Left lobe of liver (tissue), 2 donors: ENCODE data around the gene SKOR1. TPM values are rescaled to one million over a fixed set of nuclear protein-coding genes. Genes with fewer than 3 reads are reported as not detected.

Experiments
- ATAC-seq: fragments of 200-7000 bp; cut with Tn5 transposase; one replicate; pipeline ENCODE4 v1.9.1; 2020; ENCODE audit warnings: mild to moderate bottlenecking, moderate library complexity
- DNase-seq: peaks from one replicate; pipeline ENCODE4 v3.0.0-alpha.2; 2020; ENCODE audit warnings: low spot score
- total RNA-seq: library from RNA; stranded (reverse); gene quantifications from one replicate; pipeline ENCODE4 v1.2.1, GENCODE V29; 2021
- donor health status: DM: no; HTN: no; CAD: no; lungs with moderate emphysema.
- donor health status: DM: no; HTN: yes; CAD: no.

SKOR1 gene
- total RNA-seq, 1 donor from 2014 or later = 0.13 TPM

- ATAC-seq (peak; percentile 50), DNase-seq (no peak)
These were observed 6.1 kb downstream of the SKOR1 start for GRCh38 chr15:67831363-67831762.

- DNase-seq = no peak
These were observed 6.8 kb downstream of the SKOR1 start for GRCh38 chr15:67832031-67832551.

GRCh38 chr15:67832897-67833709 lies 7.8 kb downstream of the SKOR1 start:
- ATAC-seq (no peak), DNase-seq (no peak)

More at GRCh38 chr15:67832031-67832551, 6.8 kb downstream of the SKOR1 start:
- ATAC-seq = peak; percentile 51

- ATAC-seq (peak; percentile 38), DNase-seq (no peak)
These were observed 8.6 kb downstream of the SKOR1 start for GRCh38 chr15:67833710-67834511.

- ATAC-seq = no peak
- no peak for DNase-seq
These were observed 9.4 kb downstream of the SKOR1 start for GRCh38 chr15:67834581-67835296.

GRCh38 chr15:67835297-67836133 lies 10.2 kb downstream of the SKOR1 start:
- DNase-seq (no peak), ATAC-seq (no peak)

GRCh38 chr15:67836134-67836455 lies 10.8 kb downstream of the SKOR1 start:
- ATAC-seq = no peak
- DNase-seq = no peak

- DNase-seq = no peak
- no peak for ATAC-seq
These were observed 11.2 kb downstream of the SKOR1 start for GRCh38 chr15:67836477-67836876.

- ATAC-seq (no peak), DNase-seq (no peak)
These were observed 11.6 kb downstream of the SKOR1 start for GRCh38 chr15:67836955-67837354.

- DNase-seq = peak; percentile 73
- peak; percentile 62 for ATAC-seq
These were observed 13.6 kb downstream of the SKOR1 start for GRCh38 chr15:67838789-67839332.

GRCh38 chr15:67839499-67839928 lies 14.2 kb downstream of the SKOR1 start:
- peak; percentile 55 for DNase-seq
- ATAC-seq = peak; percentile 25

GRCh38 chr15:67839929-67840748 lies 14.8 kb downstream of the SKOR1 start, which contains the start of gene RNU6-1:
Gene RNU6-1 (minus strand): TSS chr15:67840045.
- DNase-seq = peak; percentile 94
- peak; percentile 84 for ATAC-seq

GRCh38 chr15:67840749-67841512 lies 15.6 kb downstream of the SKOR1 start:
- DNase-seq = no peak
- peak; percentile 7 for ATAC-seq

- DNase-seq (no peak), ATAC-seq (no peak)
These were observed 16.1 kb downstream of the SKOR1 start for GRCh38 chr15:67841513-67841762.

GRCh38 chr15:67843092-67843501 lies 17.8 kb downstream of the SKOR1 start:
- DNase-seq (no peak), ATAC-seq (no peak)

GRCh38 chr15:67843571-67844387 lies 18.5 kb downstream of the SKOR1 start:
- ATAC-seq = no peak
- no peak for DNase-seq

- DNase-seq (no peak), ATAC-seq (no peak)
These were observed 20.7 kb downstream of the SKOR1 start for GRCh38 chr15:67845974-67846373.

GRCh38 chr15:67849538-67849937 lies 24.2 kb downstream of the SKOR1 start:
- ATAC-seq = no peak
- no peak for DNase-seq
